ENCODE data around the gene CDC25A.

CDC25A gene

GRCh38 chr3:48186631-48187300 lies 1.5 kb downstream of the CDC25A start:
- H3K4me3 ChIP-seq (ENCODE audit: low read depth, low read length): peak overlapping the region; percentile 90
- no peak for TF ChIP-seq CTCF (conservative IDR thresholded peaks at IDR 0.05; ENCODE audit: low read depth, low read length)
- peak; percentile 37 for DNase-seq (ENCODE audit: low read depth)

- no peak for TF ChIP-seq CTCF (conservative IDR thresholded peaks at IDR 0.05; ENCODE audit: low read depth, low read length)
- DNase-seq (ENCODE audit: low read depth): no peak
- no peak overlapping the region for H3K4me3 ChIP-seq (ENCODE audit: low read depth, low read length)
Observed at GRCh38 chr3:48185129-48185528, 3.1 kb downstream of the CDC25A start.

GRCh38 chr3:48184299-48184698 lies 3.9 kb downstream of the CDC25A start:
- no peak overlapping the region for H3K4me3 ChIP-seq (ENCODE audit: low read depth, low read length)
- DNase-seq (ENCODE audit: low read depth): no peak
- TF ChIP-seq CTCF (conservative IDR thresholded peaks at IDR 0.05; ENCODE audit: low read depth, low read length): no peak

GRCh38 chr3:48180531-48181253 lies 7.5 kb downstream of the CDC25A start:
- H3K4me3 ChIP-seq (ENCODE audit: low read depth, low read length): no peak overlapping the region
- no peak for DNase-seq (ENCODE audit: low read depth)
- TF ChIP-seq CTCF (conservative IDR thresholded peaks at IDR 0.05; ENCODE audit: low read depth, low read length): no peak

GRCh38 chr3:48180021-48180420 lies 8.2 kb downstream of the CDC25A start:
- no peak overlapping the region for H3K4me3 ChIP-seq (ENCODE audit: low read depth, low read length)
- DNase-seq (ENCODE audit: low read depth): no peak

GRCh38 chr3:48178072-48178471 lies 10.1 kb downstream of the CDC25A start:
- TF ChIP-seq CTCF (conservative IDR thresholded peaks at IDR 0.05; ENCODE audit: low read depth, low read length): no peak
- no peak overlapping the region for H3K4me3 ChIP-seq (ENCODE audit: low read depth, low read length)
- DNase-seq (ENCODE audit: low read depth): no peak

More at GRCh38 chr3:48180021-48180420, 8.2 kb downstream of the CDC25A start:
- TF ChIP-seq CTCF (conservative IDR thresholded peaks at IDR 0.05; ENCODE audit: low read depth, low read length): no peak
